Stimulated activated naive CD4-positive, alpha-beta T cell (primary cell): Measurements from ENCODE around the gene ARF1.

Experiments used
- DNase-seq, 6 experiments: peaks; one replicate each; lab custom pipeline; 2025; lab: John Stamatoyannopoulos, UW

ARF1 gene

GRCh38 chr1:228148196-228148861 is 65.8 kb downstream of the ARF1 start:
- DNase-seq = no peak
